NCI-H748 (cell line): ENCODE results near the gene RNASEH1.

Source experiments
- DNase-seq: peaks from one replicate; lab custom pipeline; 2025; ENCODE audit not compliant: unreplicated experiment; lab: John Stamatoyannopoulos, UW

Gene RNASEH1

DNA sequence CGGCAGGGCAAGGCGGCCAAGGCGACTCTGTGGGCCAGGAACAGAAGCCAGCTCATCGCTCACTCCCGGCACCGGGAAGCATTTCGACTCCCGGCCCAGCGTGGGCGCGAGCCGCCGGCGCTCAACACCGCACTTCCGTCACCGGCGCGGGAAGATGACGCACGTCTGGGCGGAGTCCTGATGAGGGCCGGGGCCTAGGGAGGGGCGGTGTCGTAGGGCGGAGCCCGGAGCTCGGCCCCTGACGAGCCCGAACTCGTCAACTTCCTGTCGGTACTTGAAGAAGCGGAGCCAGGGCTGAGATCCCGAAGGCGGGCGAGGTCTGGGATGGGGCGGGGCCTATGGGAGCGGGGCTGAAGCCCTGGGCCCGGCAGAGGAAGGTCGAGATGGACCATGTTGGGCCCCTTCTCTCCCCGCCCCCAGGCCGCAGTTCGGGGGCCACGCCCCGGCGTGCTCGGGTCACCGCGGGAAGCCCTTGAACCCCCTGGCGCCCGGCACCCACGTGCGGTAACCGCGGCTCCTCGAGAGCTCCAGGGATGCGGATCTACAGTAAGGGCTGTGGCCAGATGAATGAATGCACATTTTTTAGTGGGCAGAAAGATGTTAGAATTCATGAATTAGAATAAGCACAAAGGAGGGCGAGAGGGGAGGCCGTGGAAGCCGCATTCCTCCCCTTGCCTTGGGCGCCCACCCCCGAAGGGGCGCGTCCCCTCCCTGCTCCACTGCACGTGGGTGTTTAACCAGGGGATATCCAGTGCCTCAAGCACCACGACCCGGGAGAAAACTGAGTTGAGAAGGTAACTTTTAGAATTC is at the start of gene RNASEH1:
TSS of gene RNASEH1 (minus strand) at position 129 of the 810 bp plus-strand sequence. CDS start at position 56, 73 bp downstream.
- peak; percentile 99 for DNase-seq

DNA sequence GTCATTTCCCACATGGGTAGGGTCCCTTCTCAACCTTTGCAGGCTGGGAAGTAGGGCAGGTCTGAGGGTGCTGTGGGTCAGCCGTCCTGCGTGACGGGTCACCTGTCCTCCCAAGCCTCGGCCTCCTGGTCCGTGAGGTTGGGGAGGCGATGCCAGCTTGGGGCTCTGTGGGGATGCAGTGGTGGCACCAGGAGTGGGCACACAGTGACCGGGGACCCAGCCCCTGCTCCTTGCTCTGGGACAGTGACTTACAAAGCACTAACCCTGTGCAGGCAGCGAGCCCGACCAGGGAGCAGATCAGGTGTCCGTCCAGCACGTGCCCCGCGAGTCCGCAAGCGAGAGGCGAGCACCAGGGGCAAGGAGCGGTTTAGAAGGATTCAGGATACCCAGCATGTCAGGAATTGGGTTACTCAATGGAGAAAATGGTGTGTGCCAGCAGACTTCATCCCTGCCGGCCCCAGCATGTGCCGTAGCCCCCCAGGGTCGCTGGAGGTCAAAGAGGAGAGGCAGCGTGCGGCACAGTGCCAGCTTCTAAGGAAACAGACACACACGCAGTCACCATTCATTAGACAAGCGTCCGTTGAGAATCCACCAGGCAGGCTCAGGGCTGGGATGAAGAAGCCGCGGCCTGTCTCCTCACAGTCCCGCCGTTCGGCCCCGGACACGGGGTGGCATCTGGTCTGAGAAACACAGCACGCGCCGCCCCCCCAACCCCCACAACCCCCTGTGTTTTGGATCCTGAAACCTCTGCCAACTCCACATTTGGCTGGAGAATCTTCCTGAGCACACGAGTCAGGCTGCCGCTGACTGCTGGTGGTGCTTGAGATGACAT is 48.5 kb upstream of the RNASEH1 start:
- no peak for DNase-seq

- no peak for DNase-seq
Observed at GRCh38 chr2:3606028-3606369, 47.9 kb upstream of the RNASEH1 start.

DNA sequence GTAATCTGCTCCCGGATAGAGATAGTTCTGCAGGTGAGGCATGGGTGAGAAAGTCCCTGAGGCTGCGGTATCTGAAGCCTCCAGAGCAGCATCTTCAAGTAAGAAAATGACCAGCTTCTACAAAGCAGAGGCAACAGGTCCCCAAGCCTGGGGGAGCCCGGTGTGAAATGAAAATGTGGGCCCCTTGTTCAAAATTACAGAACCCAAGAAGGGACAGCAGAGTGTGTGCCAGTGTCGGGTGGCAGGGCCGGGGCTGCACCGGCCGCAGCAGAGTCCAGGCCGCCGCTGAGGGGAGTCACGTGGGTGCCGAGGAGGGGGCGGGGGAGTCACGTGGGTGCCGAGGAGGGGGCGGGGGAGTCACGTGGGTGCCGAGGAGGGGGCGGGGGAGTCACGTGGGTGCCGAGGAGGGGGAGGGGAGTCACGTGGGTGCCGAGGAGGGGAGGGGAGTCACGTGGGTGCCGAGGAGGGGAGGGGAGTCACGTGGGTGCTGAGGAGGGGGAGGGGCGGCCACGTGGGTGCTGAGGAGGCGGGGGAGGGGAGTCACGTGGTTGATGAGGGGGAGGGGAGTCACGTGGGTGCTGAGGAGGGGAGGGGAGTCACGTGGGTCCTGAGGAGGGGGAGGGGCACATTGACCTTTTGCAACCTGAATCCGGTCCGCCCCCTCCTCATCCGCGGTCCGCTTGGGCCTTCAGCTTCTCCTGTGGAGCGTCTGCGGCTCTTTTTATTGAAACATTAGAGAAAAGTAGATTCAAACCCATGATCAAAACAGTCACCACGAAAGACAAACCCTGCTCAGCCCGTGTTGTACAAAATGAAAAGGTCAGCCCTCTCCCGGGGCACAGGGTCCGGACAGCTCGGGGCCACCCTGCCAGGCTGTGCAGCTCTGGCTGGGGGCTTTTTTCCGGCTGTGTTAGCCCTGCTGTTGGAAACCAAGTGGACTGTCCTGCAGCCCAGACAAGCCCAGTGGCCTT is 47.1 kb upstream of the RNASEH1 start:
- DNase-seq, result no peak

GRCh38 chr2:3604207-3604877 is 46.2 kb upstream of the RNASEH1 start:
- DNase-seq, result no peak

DNA sequence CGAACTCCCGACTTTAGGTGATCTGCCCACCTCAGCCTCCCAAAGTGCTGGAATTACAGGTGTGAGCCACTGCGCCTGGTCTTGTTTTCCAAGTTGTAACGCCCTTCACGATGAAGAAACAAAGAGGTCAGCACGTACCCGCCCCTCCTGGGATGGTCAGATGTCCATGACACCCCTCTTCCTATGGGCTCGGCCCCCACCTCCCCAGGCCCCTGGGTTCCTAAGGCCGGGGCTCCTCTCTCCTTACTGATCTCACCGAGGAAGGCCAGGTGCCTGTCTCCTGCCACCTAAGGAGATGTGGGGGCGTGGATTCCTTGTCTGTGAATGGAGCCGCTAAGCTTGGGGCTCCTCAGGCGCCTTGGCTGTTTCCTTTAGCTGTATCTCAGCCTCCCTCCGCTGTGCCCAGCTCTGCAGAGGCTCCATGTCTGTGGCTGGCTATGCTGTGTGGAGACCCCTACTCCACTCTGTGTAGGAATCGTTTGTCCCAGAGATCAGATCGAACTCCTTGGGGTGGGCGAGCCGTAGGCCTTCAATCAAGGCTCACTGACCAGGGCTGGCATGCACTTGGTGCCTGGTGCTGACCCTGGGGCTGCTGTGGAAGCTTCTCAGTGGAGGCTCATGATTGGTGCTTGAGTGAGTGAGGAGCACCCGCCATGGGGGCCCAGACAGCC is 45.5 kb upstream of the RNASEH1 start:
- DNase-seq, result no peak

DNA sequence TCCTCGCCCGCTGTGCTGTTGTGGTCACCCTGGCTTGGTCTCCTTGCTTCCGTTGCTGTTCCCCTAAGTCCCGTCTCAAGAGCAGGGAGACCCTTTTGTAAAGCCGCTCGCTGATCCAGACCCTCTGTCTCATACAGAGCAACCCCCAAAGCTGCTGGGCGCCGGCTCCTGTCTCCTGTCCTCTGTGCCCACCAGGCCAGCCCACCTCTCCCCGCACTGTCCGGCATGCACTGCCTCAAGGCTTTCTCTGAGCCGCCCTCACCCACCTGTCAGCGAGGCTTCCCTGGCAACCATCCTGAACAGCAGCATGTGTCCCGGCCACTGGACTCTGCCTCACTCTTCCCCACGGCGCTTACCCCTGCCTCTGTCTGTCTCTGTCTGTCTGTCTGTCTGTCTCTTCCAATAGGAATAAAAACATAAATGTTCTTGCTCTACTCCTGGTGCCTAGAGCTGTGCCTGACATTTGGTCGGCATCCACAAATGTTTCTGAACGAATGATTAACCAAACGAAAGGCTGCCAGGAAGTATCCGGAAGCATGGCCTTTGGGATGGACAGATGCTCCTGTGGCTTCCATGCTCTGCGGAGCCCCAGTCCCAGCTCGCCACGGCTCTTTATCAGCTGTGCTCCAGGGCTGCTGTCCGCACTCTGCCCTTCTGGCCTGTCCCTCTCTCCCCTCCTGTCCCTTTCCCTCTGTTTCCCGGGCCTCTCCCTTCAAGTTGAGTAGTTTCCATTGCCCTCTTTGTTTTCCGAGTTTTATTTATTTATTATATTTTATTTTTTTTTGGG is 44.6 kb upstream of the RNASEH1 start:
- DNase-seq, result no peak

GRCh38 chr2:3601561-3602271 is 43.6 kb upstream of the RNASEH1 start:
- no peak for DNase-seq

GRCh38 chr2:3600256-3600855 is 42.2 kb upstream of the RNASEH1 start:
- no peak for DNase-seq

DNA sequence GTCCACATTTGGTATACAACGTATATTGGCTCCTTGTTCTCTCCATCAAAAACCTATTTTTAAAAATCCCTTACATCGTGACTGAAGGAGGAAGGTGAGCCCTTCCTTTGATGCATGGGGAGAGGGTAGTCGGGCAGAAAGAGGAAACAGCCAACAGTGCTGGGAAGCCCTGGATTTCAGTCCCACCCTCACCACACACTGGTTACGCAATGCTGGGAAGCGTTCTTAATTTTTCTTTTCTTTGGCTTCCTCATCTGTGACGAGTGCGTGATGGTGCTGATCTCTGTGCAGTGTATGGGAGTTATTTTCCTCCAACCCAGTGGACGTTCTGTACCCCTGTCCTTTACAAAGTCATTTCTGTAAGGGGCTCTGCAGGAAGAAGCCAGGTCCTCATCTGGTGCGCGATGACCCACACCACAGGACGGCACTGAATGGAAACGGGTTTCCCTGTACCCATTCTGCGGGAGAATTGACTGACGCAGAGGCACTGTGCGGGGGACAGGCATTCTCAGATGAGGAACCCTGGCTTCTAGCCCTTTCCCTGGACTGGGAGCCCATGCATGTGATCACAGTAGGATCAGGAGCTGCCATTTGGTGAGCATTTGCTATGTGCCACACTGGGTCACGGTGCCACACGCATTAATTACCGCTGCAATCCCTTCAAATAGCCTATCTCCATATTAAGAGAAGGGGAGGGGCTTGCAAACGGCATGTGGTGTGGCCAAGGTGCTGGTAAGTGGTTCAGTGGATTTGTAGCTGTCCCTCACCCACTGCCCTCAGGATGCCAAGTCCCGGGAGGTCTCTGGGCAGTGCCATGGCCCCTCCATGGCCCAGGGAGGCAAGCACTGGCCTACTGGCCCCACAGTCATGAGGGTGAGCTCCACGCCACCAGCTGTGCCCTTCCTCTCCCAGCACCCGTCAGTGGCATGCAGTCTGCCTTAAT is 41.0 kb upstream of the RNASEH1 start:
- no peak for DNase-seq

DNA sequence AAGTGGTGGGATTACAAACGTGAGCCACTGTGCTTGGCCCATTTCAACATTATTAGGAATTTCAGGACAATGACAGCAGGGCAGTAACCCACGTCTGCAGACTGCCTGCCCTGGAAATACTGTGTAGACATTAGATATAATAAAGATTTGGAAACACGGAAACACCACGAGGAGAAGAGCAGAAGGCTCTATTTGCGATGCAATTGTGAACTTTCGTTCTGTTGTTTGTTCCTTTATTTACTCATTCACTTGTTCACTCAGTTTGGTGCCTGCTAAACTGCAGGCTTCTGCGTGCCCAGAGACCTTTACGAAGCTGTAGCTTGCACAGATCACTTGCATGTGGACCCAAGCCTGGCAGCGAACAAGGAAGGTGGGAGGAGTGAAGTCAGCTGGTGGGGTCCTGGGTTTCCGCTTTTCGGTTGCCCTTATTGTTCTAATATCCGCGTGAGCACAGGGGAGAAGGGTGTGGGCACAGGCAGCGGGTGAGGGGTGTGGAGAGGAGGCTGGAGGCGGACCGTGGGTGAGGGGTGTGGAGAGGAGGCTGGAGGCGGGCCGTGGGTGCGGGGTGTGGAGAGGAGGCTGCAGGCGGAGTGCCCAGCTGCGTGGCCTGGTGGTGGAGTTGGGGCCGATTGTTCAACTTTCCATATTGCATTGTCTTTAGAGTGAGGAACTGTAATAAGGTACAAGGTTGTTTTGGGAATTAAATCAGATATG is 40.2 kb upstream of the RNASEH1 start:
- DNase-seq, result peak; percentile 59

GRCh38 chr2:3597567-3597966 is 39.4 kb upstream of the RNASEH1 start:
- DNase-seq, result no peak

DNA sequence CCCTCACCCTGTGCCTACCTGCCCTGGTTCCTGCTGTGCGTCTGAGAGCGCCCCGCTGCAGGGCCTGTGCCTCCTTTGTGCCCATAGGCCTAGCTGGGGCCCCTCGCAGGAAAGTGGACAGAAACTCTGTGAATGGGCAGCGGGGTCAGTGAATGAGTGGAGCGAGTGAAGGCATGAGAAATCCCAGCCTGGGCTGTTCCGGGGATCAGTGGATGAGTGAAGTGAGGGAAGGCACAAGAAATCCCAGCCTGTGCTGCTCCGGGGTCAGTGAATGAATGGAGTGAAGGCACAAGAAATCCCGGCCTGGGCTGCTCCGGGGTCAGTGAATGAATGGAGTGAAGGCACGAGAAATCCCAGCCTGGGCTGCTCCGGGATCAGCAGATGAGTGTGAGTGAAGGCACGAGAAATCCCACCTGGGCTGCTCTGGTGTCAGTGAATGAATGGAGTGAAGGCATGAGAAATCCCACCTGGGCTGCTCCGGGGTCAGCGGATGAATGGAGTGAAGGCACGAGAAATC is 38.8 kb upstream of the RNASEH1 start:
- DNase-seq, result no peak

DNA sequence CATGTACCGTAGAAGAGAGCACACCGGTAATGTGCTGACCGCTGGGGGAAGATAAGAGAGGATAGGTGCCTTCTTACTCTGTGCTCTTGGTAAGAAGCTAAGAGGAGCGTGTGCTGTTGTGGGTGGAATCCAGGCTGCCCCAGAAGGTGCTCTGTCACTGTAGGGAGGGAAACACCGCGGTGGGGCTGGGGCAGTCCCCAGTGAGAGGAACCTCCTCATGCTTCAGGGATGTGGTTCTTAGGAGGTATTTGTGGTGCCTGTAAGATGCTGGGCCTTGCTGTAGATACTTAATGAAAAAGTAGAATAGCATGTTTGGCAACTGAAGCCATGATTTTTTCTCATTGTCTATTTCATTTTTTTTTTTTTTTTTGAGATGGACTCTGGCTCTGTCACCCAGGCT is 37.9 kb upstream of the RNASEH1 start:
- no peak for DNase-seq

DNA sequence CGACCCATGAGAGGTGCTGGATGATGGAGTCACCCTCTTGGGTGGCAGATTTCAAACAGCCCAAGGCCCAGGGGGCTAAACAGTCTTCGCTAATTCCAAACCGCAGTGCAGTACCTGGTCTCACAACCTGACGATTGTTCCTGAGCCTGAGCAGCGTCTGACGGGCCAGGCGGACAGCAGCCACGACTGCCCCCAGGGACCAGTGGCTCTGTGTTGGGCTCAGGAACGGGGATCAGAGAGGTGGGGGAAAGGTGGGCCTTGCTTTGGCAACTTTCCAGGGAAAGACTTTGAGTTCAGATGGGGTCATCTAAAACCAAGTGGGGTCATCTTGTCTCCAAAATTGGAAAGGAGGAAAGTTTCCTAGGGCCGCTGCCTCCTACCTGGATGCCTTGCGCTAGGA is 37.3 kb upstream of the RNASEH1 start:
- DNase-seq, result no peak
